ENCODE measurements around the gene QPRT. TPM values are rescaled to one million over a fixed set of nuclear protein-coding genes. Genes with fewer than 3 reads are reported as not detected.
"Not testable (repeated sequence)": the region's sequence is repeated elsewhere in the genome, so short reads cannot be mapped to it uniquely, and the experiment has no call there.

The QPRT gene
- total RNA-seq, 1 donor from 2014 or later, result 13.8 TPM

- Histone ChIP-seq H3K4me1 (peaks cover 4% of the 10 kb centered on the region), H3K4me3 (no peak overlapping the region), H3K27me3 (no peaks in the 10 kb centered on the region), H3K9me3 (no peaks in the 10 kb centered on the region), H3K27ac (no peak overlapping the region), H3K36me3 (no peaks in the 10 kb centered on the region)
- intact Hi-C loops (cut with DNase I), result loop anchor here (2.0 kb wide), 1 partner anchor 25 kb away; no protein-coding TSS in a partner anchor
- DNase-seq (ENCODE audit: extremely low spot score in 2 of 2), result no peak
- TF ChIP-seq POLR2AphosphoS5 (IDR thresholded peaks at IDR 0.05; ENCODE audit: insufficient read depth in 1 of 2, low read depth in 1 of 2) (no peak), POLR2A (IDR thresholded peaks at IDR 0.05) (no peak)
- TF ChIP-seq, protein P1, sequence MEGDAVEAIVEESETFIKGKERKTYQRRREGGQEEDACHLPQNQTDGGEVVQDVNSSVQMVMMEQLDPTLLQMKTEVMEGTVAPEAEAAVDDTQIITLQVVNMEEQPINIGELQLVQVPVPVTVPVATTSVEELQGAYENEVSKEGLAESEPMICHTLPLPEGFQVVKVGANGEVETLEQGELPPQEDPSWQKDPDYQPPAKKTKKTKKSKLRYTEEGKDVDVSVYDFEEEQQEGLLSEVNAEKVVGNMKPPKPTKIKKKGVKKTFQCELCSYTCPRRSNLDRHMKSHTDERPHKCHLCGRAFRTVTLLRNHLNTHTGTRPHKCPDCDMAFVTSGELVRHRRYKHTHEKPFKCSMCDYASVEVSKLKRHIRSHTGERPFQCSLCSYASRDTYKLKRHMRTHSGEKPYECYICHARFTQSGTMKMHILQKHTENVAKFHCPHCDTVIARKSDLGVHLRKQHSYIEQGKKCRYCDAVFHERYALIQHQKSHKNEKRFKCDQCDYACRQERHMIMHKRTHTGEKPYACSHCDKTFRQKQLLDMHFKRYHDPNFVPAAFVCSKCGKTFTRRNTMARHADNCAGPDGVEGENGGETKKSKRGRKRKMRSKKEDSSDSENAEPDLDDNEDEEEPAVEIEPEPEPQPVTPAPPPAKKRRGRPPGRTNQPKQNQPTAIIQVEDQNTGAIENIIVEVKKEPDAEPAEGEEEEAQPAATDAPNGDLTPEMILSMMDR (IDR thresholded peaks at IDR 0.05), result no peak
Observed at GRCh38 chr16:29702269-29702668, 23.3 kb downstream of the QPRT start.

DNA sequence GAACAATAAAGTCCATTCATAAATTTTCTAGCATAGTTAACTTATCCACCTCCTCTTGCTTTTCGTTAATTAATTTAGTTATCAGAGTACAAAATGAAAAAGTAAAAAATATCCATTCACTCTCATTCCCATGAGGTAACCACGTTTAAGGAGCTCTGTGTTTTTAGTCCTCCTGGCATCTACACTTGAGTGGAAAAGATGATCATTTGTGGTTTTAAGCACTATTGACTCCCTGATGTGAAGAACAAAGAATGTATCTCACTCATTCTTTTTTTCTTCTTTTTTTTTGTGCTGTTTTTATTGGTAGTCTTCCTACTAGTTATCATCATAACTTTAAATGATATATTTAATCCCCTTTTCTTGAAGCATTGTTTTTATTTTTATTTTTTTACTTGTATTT, 26.1 kb downstream of the QPRT start:
- no peak for DNase-seq (ENCODE audit: extremely low spot score in 2 of 2)
- Histone ChIP-seq H3K27me3 (no peaks in the 10 kb centered on the region), H3K36me3 (no peaks in the 10 kb centered on the region), H3K4me1 (peaks cover 4% of the 10 kb centered on the region), H3K27ac (no peak overlapping the region), H3K4me3 (no peak overlapping the region), H3K9me3 (no peaks in the 10 kb centered on the region)
- intact Hi-C loops (cut with DNase I), result no loop called here
- TF ChIP-seq, protein P1 (IDR thresholded peaks at IDR 0.05), result no peak
- TF ChIP-seq POLR2AphosphoS5 (IDR thresholded peaks at IDR 0.05; ENCODE audit: insufficient read depth in 1 of 2, low read depth in 1 of 2) (no peak), POLR2A (IDR thresholded peaks at IDR 0.05) (no peak)

- H3K27ac ChIP-seq; H3K4me3 ChIP-seq; H3K9me3 ChIP-seq; H3K4me1 ChIP-seq; intact Hi-C loops (cut with DNase I); DNase-seq (ENCODE audit: extremely low spot score in 2 of 2); H3K36me3 ChIP-seq; H3K27me3 ChIP-seq: not testable (repeated sequence)
Observed at GRCh38 chr16:29707160-29707559, 28.2 kb downstream of the QPRT start.

GRCh38 chr16:29708917-29709600, 30.1 kb downstream of the QPRT start:
- no peak for DNase-seq (ENCODE audit: extremely low spot score in 2 of 2)
- Histone ChIP-seq H3K4me3 (no peak overlapping the region), H3K9me3 (no peaks in the 10 kb centered on the region), H3K36me3 (no peaks in the 10 kb centered on the region), H3K27ac (no peak overlapping the region), H3K27me3 (no peaks in the 10 kb centered on the region), H3K4me1 (no peaks in the 10 kb centered on the region)
- TF ChIP-seq POLR2A (IDR thresholded peaks at IDR 0.05), result no peak
- TF ChIP-seq, protein P1 (IDR thresholded peaks at IDR 0.05), result no peak
- TF ChIP-seq POLR2AphosphoS5 (IDR thresholded peaks at IDR 0.05; ENCODE audit: insufficient read depth in 1 of 2, low read depth in 1 of 2), result no peak
- intact Hi-C loops (cut with DNase I), result no loop called here

- H3K4me1 ChIP-seq; H3K27ac ChIP-seq; DNase-seq (ENCODE audit: extremely low spot score in 2 of 2); H3K36me3 ChIP-seq; H3K4me3 ChIP-seq; intact Hi-C loops (cut with DNase I); H3K9me3 ChIP-seq; H3K27me3 ChIP-seq: not testable (repeated sequence)
Observed at GRCh38 chr16:29709657-29710056, 30.7 kb downstream of the QPRT start.

GRCh38 chr16:29710227-29711219, 31.5 kb downstream of the QPRT start:
- intact Hi-C loops (cut with DNase I), result no loop called here
- Histone ChIP-seq H3K9me3 (no peaks in the 10 kb centered on the region), H3K36me3 (no peaks in the 10 kb centered on the region), H3K4me1 (no peaks in the 10 kb centered on the region), H3K4me3 (no peak overlapping the region), H3K27me3 (no peaks in the 10 kb centered on the region), H3K27ac (no peak overlapping the region)
- no peak for TF ChIP-seq POLR2A (IDR thresholded peaks at IDR 0.05)
- peak in 1 of 2 donors; percentile 81 for TF ChIP-seq POLR2AphosphoS5 (IDR thresholded peaks at IDR 0.05; ENCODE audit: insufficient read depth in 1 of 2, low read depth in 1 of 2)
- TF ChIP-seq, protein P1 (IDR thresholded peaks at IDR 0.05), result peak in 2 of 3 experiments; percentile 17 to 65
- DNase-seq (ENCODE audit: extremely low spot score in 2 of 2), result no peak
